Skin of body (tissue), 2 donors: ENCODE measurements around the gene SEC16A. TPM values are rescaled to one million over a fixed set of nuclear protein-coding genes. Genes with fewer than 3 reads are reported as not detected.

Experiments used
- DNase-seq: peaks from one replicate; lab custom pipeline; 2025; lab: John Stamatoyannopoulos, UW
- total RNA-seq: library from RNA; depleted of rRNA; stranded (reverse); fragments of >200 nt; gene quantifications from one replicate; pipeline ENCODE4 v1.2.3, GENCODE V29; 2014

SEC16A gene
- total RNA-seq, 1 donor from 2014 or later = 26.5 TPM

- no peak for DNase-seq
Observed at GRCh38 chr9:136466155-136466541, 16.7 kb downstream of the SEC16A start.

- no peak for DNase-seq
Observed at GRCh38 chr9:136465500-136466154, 17.2 kb downstream of the SEC16A start.

GRCh38 chr9:136464241-136464640, 18.6 kb downstream of the SEC16A start:
- DNase-seq = no peak

GRCh38 chr9:136463578-136463977, 19.3 kb downstream of the SEC16A start:
- DNase-seq = no peak

GRCh38 chr9:136462664-136463063, 20.2 kb downstream of the SEC16A start:
- no peak for DNase-seq

GRCh38 chr9:136460772-136461325, 22.0 kb downstream of the SEC16A start:
- no peak for DNase-seq

- no peak for DNase-seq
Observed at GRCh38 chr9:136459425-136459824, 23.4 kb downstream of the SEC16A start.

- no peak for DNase-seq
Observed at GRCh38 chr9:136457326-136457725, 25.5 kb downstream of the SEC16A start.

- DNase-seq = no peak
Observed at GRCh38 chr9:136456258-136456657, 26.6 kb downstream of the SEC16A start.

GRCh38 chr9:136455043-136456002, 27.5 kb downstream of the SEC16A start:
- no peak for DNase-seq

- no peak for DNase-seq
Observed at GRCh38 chr9:136454026-136454796, 28.6 kb downstream of the SEC16A start.

GRCh38 chr9:136453326-136453725, 29.5 kb downstream of the SEC16A start:
- DNase-seq = no peak

- DNase-seq = no peak
Observed at GRCh38 chr9:136451221-136451877, 31.5 kb downstream of the SEC16A start.

- DNase-seq = no peak
Observed at GRCh38 chr9:136448655-136449054, 34.2 kb downstream of the SEC16A start.

- DNase-seq = no peak
Observed at GRCh38 chr9:136447173-136447778, 35.6 kb downstream of the SEC16A start.

GRCh38 chr9:136445799-136446198, 37.0 kb downstream of the SEC16A start:
- DNase-seq = no peak

- no peak for DNase-seq
Observed at GRCh38 chr9:136444102-136444501, 38.7 kb downstream of the SEC16A start.

- no peak for DNase-seq
Observed at GRCh38 chr9:136443687-136444086, 39.2 kb downstream of the SEC16A start.

GRCh38 chr9:136443087-136443486, 39.8 kb downstream of the SEC16A start:
- no peak for DNase-seq

- DNase-seq = no peak
Observed at GRCh38 chr9:136442265-136442664, 40.6 kb downstream of the SEC16A start.
